Right forelimb (tissue), 1 donor: Measurements from ENCODE around the gene BRF1.
A peak's percentile ranks its signal among the peaks of the same experiment; 100 is the strongest.
"Not testable (repeated sequence)": the region's sequence is repeated elsewhere in the genome, so short reads cannot be mapped to it uniquely, and the experiment has no call there.

ENCODE experiments used
- DNase-seq: peaks from one replicate; pipeline ENCODE4 v3.0.0-alpha.2; 2018

The BRF1 gene, protein sequence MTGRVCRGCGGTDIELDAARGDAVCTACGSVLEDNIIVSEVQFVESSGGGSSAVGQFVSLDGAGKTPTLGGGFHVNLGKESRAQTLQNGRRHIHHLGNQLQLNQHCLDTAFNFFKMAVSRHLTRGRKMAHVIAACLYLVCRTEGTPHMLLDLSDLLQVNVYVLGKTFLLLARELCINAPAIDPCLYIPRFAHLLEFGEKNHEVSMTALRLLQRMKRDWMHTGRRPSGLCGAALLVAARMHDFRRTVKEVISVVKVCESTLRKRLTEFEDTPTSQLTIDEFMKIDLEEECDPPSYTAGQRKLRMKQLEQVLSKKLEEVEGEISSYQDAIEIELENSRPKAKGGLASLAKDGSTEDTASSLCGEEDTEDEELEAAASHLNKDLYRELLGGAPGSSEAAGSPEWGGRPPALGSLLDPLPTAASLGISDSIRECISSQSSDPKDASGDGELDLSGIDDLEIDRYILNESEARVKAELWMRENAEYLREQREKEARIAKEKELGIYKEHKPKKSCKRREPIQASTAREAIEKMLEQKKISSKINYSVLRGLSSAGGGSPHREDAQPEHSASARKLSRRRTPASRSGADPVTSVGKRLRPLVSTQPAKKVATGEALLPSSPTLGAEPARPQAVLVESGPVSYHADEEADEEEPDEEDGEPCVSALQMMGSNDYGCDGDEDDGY

DNA sequence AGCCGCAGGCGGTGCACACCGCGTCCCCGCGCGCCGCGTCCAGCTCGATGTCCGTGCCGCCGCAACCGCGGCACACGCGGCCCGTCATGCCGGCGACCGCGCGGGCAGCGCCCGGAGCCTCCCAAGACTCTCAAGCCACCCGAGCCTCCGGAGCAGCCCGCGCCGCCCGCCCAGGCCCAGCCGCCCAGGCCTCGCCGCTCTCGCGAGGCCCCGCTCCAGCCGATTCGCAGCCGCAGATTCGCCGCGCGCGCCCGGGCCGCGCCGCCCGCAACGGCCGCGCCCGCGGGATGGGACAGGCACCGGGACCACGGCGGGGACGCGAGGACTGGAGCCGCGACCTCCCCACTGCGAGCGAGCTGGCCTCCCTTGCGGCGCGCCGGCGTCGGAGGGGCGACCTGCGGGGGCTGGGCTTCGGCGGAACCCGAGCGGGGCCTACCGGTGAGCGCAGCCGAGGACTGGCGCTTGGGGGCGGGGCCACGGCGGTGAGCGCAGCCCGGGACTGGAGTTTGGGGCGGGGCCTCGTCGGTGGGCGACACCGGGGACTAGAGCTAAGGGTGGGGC, at the start of gene BRF1:
Gene BRF1 (minus strand): TSS at position 460 of the 561 bp plus-strand sequence. CDS start 372 bp downstream, at position 88.
- DNase-seq, result peak; percentile 96

DNA sequence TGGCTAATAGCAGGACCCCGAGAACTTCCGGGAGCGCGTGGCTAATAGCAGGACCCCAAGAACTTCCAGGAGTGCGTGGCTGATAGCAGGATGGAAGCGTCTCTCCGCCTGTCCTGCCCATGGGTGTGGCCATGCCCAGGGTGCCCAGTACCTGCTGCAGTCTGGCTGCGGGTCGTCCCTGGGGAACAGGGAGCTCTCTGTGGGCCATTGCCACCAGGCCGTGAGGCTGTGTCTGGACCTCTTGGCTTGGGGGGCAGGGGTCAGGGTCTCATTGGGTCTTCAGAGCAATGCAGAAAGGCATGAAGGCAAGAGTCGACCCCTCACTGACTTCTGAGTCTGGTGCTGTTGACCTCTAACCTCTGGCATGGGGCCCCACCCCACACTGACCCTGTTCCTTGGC, 49.2 kb upstream of the BRF1 start:
- DNase-seq, result no peak

GRCh38 chr14:105348945-105349699, 48.3 kb upstream of the BRF1 start:
- no peak for DNase-seq

- DNase-seq, result no peak
These were observed 47.6 kb upstream of the BRF1 start for GRCh38 chr14:105348169-105348944.

GRCh38 chr14:105347587-105347968, 46.8 kb upstream of the BRF1 start:
- no peak for DNase-seq

DNA sequence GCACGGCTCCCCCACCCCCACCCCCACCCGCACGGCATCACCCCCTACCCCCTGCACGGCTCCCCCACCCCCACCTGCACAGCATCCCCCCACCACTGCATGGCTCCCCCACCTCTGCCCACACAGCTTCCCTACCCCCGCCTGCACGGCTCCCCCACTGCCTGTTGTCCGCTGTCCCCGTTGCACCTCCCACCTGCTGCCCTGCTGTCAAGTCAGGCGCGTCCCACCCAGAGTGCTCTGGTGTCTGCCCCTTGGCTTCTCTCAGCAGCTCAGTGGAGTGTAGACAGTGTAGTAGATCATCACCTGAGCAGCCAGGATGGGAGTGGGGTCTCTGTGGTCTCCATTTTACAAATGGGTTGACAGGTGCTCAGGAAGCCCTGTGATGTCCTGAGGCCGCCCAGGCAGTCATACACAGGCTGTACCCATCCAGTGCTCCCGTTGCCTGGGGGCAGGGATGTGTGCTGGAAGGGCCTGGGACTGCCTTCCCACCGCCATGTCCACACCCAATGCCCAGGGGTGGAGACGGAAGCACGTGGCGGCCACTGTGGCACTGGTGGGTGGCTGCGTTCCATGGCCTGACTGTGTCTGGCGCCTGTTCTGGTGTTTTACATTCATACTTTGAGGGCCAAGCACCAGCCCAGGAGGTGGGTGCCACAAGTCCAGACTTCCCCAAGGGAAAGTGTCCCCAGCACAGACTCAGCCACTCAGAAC, 46.2 kb upstream of the BRF1 start:
- DNase-seq, result no peak

DNA sequence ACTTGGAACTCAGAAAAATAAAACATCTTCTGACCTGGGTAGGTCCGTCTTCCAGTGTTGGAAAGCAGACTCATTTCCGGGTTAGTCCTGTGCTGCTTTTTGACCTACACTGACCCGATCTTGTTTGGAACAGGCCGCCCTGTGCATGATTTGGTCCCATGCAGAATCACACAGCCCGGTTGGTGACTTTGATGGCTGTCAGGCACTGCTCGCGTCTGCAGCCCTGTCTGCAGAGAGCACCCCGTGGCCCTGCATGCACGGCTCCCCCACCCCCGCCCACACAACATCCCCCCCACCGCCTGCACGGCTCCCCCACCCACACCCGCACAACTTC, 45.4 kb upstream of the BRF1 start:
- no peak for DNase-seq

DNA sequence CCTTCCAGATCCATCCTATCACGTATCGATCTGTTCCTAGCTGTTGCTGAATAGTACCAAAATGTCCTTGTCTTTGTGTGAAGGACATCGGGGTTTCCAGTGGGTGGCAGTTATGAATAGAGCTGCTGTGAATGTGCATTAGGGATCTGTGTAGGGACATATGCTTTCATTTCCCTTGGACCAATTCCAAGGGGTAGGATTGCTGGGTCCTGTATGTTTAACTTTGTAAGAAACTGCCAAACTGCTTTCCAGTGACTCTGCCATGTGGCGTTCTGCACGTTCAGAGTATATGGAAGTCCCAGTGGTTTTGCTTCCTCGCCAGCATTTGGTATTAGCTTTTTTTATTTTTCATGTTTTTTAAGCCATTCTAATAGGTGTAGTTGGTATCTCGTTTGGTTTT, 42.4 kb upstream of the BRF1 start:
- DNase-seq, result no peak

DNA sequence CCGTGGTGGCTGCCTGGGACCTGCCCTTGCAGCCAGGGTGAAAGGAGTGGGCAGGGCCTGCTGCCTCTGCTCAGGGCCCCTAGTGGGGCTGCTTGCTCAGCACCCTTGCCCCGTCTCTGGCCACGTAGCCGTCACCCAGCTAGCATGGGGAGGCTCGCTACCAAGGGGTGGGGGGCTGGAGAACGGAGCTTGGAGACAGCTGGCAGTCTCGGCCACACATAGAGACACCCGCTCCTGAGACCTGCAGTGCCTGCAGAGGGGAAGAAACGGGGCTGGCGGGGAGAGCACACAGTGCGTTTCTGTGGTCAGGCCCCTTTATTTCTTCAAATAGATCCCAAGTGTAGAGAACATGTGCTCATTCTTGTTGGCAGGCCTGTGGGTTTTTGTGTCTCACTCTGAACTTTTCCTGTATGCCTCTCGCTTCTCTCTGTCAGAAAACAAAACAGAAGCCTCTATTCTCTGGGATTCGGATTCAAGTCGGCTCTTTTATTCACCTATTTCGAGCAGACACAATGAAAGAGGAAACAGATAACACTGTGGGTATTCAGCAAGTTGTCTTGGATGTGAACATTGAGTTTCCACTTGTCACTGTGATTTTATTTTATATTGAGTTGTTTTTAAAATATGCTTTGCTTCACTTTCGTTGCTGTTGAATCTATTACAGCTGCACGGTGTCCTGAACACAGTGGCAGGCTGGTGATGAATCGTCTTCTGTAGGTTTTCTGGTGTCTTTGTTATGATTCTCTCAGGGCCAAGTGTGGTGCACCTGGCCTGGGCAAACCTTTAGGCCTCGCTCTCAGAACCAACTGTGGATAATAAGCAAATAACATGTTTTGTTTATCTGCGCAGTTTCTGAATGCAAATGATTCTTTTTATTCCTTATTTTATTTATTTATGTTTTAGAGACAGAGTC, 40.3 kb upstream of the BRF1 start:
- DNase-seq, result no peak

DNA sequence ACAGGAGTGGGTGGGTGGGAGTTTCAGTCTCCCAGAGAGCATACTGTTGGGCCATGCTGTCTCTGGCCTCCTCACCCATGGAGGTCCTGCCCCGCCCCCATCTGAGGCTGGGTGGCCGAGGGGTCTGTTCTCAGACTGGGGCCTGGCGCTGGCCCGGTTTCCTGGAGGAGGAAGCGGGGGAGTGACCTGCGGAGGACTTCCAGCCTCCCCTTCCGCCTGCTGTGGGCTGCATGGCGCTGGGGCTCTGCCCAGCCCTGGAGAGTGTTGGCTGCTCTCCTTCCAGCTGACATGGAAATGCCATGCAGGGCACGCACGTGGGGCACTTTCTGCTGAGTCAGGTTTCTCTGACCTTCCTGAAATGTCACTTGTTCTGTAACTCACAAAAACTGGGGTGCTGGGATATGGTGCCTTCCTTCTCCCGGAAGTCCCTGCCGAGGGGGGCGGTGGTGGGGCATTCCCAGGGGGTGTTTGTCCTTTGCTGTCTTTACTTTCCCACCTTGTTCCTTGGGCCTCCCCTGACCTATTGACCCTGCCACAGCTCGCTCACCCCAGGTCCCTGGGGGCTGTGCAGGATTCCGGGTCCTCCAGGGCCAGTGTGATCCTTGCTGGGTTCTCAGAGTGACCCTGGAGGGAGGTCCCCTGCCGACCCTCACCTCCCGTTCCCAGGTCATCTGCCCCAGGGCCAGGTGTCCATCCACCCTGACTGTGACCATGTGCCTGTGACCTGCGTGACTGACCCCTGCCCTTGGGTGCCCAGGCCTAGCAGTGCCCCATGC, 37.4 kb upstream of the BRF1 start:
- DNase-seq, result no peak

GRCh38 chr14:105337433-105337832, 36.6 kb upstream of the BRF1 start:
- DNase-seq, result no peak

DNA sequence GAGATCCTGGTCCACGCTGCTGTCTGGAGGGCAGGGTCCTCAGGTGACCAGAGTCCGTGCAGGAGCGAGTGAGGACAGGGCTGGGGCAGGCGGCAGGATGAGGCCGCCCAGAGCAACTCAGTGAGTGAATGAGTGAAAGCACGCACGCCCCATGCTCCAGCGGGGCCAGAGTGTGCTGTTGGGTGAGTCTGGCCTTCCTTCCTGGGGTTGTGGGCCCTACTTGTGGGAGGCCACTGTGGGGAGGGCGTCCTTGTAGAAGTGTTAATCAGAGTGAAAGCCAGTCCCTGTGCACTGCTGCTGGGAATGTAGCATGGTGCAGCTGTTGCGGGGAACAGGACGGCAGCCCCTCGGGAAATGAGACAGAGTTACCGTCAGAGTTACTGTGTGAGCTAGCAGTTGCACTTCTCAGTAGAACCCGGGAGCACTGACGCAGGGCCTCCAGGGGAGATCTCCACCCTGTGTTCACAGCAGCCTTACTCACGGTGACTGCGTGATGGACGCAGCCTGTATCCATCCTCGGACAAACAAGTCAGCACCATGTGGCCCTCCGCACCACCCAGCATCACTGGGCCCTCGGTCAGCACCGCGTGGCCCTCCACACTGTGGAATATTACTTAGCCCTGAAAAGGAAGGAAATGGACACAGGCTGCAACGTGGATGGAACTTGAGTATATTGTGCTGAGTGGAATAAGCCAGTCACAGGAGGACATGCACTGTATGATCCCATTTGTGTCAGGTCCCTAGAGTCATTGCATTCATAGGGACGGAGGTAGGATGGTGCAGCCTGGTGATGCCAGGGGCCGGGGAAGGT, 35.9 kb upstream of the BRF1 start:
- DNase-seq, result no peak

- DNase-seq, result no peak
These were observed 35.1 kb upstream of the BRF1 start for GRCh38 chr14:105335735-105336476.

DNA sequence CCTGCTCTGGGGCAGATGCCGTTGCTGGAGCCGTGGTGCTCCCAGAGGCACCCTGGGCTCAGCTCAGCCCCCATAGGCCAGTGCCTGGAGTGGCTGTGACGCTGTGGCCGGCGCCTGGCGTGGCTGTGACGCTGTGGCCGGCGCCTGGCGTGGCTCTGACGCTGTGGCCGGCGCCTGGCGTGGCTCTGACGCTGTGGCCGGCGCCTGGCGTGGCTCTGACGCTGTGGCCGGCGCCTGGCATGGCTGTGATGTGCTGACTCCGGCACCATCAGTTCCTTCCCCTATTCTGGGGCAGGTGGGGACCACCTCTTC, 34.4 kb upstream of the BRF1 start:
- DNase-seq, result not testable (repeated sequence)

DNA sequence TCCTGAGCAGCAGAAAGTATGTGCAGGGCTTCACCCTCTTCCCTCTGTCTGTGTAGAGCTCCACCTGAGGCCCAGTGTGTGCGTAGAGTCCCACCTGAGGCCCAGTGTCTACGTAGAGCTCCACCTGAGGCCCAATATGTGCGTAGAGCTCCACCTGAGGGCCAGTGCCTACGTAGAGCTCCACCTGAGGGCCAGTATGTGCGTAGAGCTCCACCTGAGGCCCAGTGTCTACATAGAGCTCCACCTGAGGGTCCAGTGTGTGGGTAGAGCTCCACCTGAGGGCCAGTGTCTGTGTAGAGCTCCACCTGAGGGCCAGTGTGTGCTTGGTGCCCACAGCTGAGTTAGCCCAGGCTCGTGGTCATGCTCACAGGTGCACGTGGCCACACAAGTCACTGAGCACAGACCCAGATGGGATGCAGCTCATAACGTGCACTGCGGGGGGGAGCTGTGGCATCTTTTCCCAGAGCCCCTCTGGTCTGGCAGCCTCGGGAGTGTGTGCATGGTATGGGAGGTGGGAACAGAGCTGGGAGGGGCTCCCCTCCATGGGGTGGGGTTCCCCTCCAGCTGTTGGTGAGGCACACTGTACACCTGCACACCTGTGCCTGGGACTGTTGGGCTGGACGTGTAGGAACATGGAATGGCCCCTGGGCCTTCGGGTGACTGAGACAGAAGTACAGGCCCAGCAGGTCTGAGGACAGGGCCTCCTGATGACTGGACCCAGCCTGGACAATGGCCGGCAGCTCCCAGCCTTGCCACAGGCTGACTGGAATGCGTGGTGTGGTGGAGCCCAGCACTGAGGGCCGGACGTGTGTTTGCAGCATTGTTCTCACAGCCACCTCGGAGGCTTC, 33.8 kb upstream of the BRF1 start:
- no peak for DNase-seq

GRCh38 chr14:105333613-105334364, 33.0 kb upstream of the BRF1 start:
- DNase-seq, result peak; percentile 43

GRCh38 chr14:105333020-105333490, 32.3 kb upstream of the BRF1 start:
- peak; percentile 45 for DNase-seq
